ENCODE data around the gene KRTAP5-6.
"Not testable (repeated sequence)": the region's sequence is repeated elsewhere in the genome, so short reads cannot be mapped to it uniquely, and the experiment has no call there.

KRTAP5-6 gene

DNA sequence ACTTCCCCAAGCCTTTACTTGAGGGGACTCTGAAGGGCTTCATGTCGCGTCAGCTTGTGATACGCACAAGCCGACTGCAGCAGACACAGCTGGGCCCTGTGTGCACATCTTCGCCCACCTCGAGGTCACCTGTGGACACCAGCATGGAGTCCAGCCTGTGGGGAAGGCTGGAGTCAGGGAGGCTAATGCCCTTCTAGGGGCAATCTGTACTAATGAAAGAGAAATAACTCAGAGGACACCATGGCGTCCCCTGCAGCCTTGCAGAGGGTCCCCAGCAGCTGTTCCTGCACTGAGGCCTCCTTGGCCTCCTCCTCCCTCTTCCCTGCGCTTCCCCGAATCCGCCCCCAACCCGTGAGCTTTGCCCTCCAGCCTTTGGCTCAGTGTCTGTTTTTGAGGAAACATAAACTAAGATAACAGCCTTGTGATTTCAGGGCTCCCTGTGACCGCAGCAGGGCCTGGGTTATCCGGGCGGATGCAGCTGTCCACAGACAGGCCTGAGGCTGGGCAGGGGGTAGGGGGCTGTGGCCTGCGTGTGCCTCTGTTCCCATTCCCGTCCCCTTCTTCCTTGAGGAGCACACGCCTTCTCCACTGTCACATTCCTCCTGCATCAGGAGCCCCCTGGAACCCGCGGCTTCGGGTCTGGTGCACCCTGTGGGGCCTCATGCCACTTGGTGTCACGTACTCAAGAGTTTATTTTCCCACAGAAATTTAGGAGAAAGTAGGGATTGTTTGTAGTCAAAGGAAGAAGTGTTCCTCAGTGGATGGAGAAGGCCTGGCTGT lies 42.4 kb upstream of the KRTAP5-6 start:
- H3K4me1 ChIP-seq (ENCODE audit: control insufficient read depth, insufficient read depth, low read length), result no peaks in the 10 kb centered on the region

DNA sequence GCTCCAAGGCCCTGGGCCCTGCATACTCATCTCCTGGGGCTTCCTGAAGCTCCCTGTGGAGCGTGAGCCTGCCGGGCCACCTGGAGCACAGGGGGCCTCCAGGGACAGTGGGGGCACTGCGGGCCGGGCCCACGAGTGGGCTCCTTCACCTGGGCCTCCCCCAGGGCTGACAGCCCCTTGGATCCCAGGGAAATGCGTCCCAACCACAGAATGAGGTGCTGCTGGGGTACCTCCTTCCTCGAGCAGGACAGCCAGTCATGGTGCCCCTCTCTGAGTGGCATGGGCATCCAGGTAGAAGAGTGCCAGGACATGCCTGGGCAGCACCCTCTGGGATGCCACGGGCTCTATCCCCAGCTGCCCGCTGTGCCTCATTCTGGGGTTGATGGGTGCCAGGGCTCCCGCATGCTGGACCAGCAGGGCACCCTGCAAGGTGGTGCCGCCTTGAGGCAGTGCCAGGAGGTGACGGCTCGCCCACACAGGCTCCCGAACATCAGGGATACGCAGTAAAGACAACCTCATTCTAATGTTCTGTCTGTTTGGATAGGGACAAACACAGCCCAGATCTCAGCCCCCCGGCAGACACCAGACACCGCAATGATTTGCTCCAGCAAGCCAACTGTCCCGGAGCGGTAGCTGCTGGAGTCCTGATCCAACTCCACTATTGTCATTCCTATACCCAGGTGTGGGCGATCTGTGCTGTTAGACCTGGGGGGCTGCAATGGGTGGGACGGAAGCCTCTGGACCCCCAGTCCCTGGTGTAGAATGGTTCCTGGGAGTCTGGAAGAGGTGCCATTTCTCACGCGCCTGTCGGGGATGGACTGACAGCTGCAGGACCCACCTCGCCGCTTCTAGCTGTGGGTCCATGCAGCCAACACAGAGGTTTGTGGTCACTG lies 41.6 kb upstream of the KRTAP5-6 start:
- H3K36me3 ChIP-seq (ENCODE audit: control insufficient read depth, insufficient read depth, low read length), result no peaks in the 10 kb centered on the region
- no peak overlapping the region for H3K9ac ChIP-seq (ENCODE audit: low read length)
- H3K27ac ChIP-seq (ENCODE audit: low read depth, low read length), result no peak overlapping the region
- no peak overlapping the region for H3K4me3 ChIP-seq (ENCODE audit: low read length)
- peaks cover 9% of the 10 kb centered on the region for H3K27me3 ChIP-seq (ENCODE audit: control insufficient read depth, insufficient read depth, low read length)
- no peaks in the 10 kb centered on the region for H3K4me1 ChIP-seq (ENCODE audit: control insufficient read depth, insufficient read depth, low read length)

More for the DNA sequence above, 42.4 kb upstream of the KRTAP5-6 start:
- Histone ChIP-seq H3K36me3 (ENCODE audit: control insufficient read depth, insufficient read depth, low read length) (no peaks in the 10 kb centered on the region), H3K27me3 (ENCODE audit: control insufficient read depth, insufficient read depth, low read length) (peaks cover 9% of the 10 kb centered on the region), H3K4me3 (ENCODE audit: low read length) (no peak overlapping the region), H3K27ac (ENCODE audit: low read depth, low read length) (no peak overlapping the region), H3K9ac (ENCODE audit: low read length) (no peak overlapping the region)

DNA sequence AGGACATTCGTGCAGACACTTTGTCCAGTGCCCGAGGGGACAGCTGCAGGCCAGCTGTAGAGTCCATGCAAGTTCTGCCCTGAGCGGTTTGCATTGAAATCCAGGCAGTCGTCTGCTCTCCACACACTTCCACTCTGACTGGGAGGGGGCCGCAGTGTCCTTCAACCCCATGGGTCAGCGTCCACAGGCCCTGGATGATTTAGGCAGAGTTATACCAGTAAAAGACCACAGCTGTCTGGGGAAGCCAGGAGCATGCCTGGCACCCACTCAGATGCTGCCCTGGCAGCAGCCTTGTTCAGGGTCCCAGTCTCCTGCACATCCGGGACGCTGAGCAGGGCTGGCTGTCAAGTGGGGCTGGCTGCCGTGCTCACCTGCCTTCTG lies 40.9 kb upstream of the KRTAP5-6 start:
- Histone ChIP-seq H3K9ac (ENCODE audit: low read length) (no peak overlapping the region), H3K4me1 (ENCODE audit: control insufficient read depth, insufficient read depth, low read length) (no peaks in the 10 kb centered on the region), H3K4me3 (ENCODE audit: low read length) (no peak overlapping the region), H3K27me3 (ENCODE audit: control insufficient read depth, insufficient read depth, low read length) (peaks cover 9% of the 10 kb centered on the region), H3K27ac (ENCODE audit: low read depth, low read length) (no peak overlapping the region), H3K36me3 (ENCODE audit: control insufficient read depth, insufficient read depth, low read length) (no peaks in the 10 kb centered on the region)

DNA sequence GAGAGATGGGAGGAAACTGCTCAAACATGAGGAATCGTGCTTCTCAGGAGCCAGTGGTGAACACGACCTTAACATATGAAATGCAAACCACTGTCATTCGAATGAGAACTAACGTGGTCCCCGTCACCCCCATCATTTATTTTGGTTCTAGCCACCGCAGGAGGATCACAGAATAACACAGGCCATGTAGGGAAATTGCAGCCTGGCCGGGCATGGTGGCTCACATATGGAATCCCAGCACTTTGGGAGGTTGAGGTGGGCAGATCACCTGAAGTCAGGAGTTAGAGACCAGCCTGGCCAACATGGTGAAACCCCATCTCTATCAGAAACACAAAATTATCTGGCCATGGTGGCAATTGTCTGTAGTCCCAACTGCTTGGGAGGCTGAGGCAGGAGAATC lies 40.3 kb upstream of the KRTAP5-6 start:
- H3K4me3 ChIP-seq (ENCODE audit: low read length), result no peak overlapping the region
- no peak overlapping the region for H3K9ac ChIP-seq (ENCODE audit: low read length)
- peaks cover 9% of the 10 kb centered on the region for H3K27me3 ChIP-seq (ENCODE audit: control insufficient read depth, insufficient read depth, low read length)
- no peak overlapping the region for H3K27ac ChIP-seq (ENCODE audit: low read depth, low read length)
- H3K4me1 ChIP-seq (ENCODE audit: control insufficient read depth, insufficient read depth, low read length), result no peaks in the 10 kb centered on the region
- no peaks in the 10 kb centered on the region for H3K36me3 ChIP-seq (ENCODE audit: control insufficient read depth, insufficient read depth, low read length)

DNA sequence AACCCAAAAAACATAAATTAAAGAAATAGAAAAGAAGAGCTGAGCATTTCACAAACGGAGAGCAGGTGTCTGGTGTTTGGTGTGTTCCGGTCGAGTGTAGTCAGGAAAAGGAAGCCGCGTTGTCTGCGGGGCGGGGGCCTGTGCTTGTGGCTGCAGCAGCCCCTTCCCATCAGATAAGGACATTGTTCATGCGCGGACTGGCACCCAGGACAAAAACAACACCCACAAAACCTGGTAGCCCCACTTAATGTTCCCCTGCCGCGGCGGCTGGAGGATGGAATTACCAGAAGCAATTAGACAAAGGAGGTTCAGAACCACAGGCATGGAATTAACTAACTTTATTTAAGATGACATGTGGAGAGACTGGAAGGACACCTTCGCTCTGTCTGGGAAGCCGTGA lies 37.5 kb upstream of the KRTAP5-6 start:
- no peaks in the 10 kb centered on the region for H3K4me1 ChIP-seq (ENCODE audit: control insufficient read depth, insufficient read depth, low read length)
- peaks cover 3% of the 10 kb centered on the region for H3K27me3 ChIP-seq (ENCODE audit: control insufficient read depth, insufficient read depth, low read length)
- no peaks in the 10 kb centered on the region for H3K36me3 ChIP-seq (ENCODE audit: control insufficient read depth, insufficient read depth, low read length)
- no peak overlapping the region for H3K27ac ChIP-seq (ENCODE audit: low read depth, low read length)
- no peak overlapping the region for H3K9ac ChIP-seq (ENCODE audit: low read length)
- no peak overlapping the region for H3K4me3 ChIP-seq (ENCODE audit: low read length)

DNA sequence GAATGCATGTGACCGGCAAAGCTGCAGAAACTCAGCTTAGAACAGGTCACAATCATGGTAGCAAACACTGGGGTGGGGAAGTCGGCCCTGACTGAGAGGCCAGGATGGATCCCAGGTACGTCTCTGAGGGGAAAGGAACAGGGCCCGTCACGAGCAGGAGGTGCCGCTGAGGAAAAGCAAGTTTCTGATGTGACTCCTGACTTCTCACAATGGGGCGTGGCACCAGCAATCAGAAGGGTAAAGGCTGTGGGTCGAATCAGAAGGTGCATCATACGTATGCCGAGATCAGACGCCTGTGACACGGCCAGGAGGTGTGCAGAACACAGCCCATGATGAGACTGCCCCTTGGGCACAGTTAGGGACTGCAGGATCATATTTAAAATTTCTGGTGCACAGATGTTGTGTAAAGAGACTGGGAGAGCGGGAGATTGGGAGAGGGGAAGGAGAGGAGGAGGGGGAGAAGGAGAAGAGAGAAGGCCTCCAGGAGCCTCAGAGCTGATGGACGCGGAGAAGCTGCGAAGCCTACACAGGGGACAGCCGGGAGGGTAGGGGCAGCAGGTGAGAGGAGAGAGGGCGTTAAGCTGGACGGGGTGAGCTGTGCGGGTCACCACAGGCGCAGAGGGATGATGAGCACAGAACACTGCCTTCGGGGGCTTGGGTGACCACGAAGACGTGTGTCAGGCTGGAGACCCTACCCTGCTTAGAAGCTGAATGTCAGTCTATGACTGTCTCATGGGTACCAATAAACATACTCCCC lies 36.7 kb upstream of the KRTAP5-6 start:
- Histone ChIP-seq H3K9ac (ENCODE audit: low read length) (no peak overlapping the region), H3K27ac (ENCODE audit: low read depth, low read length) (no peak overlapping the region), H3K27me3 (ENCODE audit: control insufficient read depth, insufficient read depth, low read length) (no peaks in the 10 kb centered on the region), H3K36me3 (ENCODE audit: control insufficient read depth, insufficient read depth, low read length) (no peaks in the 10 kb centered on the region), H3K4me3 (ENCODE audit: low read length) (no peak overlapping the region), H3K4me1 (ENCODE audit: control insufficient read depth, insufficient read depth, low read length) (no peaks in the 10 kb centered on the region)

DNA sequence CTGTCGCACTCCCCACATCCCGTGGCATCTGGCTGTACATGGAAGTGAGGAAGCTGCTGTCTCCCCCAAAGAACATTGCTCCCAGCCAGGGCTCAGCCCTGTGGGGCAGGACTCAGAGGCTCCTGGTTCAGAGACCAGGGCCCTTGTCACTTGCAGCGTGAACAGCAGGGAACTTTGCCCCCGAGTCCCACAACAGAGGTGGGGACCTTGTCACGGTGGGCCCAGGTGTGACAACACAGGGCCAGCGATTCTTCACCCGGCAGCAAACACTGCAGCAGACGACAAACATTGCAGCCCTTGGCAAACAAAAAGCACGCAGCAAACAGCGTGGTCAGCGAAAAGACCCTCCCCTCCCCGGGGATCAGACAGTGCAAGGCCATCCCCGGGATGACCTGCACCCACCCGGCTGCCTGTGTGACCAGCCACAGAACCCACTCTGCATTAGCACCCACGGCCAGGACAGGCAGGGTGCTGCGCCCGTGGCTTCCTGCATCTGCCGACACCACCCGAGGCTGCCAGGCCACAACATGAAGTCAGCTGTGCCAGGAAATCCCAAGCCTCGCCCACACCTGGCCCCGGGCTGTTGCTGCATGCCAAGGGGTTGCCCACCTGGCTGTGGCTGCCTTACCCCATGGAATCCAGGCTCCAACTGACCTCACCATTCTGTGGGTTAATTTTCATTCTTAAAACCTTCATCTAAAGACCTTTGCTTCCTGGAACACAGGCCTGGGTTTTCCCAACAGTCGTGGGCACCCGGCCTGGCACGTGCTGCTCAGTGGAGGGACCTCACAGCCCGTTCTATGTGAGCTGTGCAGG lies 35.3 kb upstream of the KRTAP5-6 start:
- not testable (repeated sequence) for H3K4me3 ChIP-seq (ENCODE audit: low read length); H3K36me3 ChIP-seq (ENCODE audit: control insufficient read depth, insufficient read depth, low read length); H3K27ac ChIP-seq (ENCODE audit: low read depth, low read length); H3K4me1 ChIP-seq (ENCODE audit: control insufficient read depth, insufficient read depth, low read length); H3K27me3 ChIP-seq (ENCODE audit: control insufficient read depth, insufficient read depth, low read length); H3K9ac ChIP-seq (ENCODE audit: low read length)

DNA sequence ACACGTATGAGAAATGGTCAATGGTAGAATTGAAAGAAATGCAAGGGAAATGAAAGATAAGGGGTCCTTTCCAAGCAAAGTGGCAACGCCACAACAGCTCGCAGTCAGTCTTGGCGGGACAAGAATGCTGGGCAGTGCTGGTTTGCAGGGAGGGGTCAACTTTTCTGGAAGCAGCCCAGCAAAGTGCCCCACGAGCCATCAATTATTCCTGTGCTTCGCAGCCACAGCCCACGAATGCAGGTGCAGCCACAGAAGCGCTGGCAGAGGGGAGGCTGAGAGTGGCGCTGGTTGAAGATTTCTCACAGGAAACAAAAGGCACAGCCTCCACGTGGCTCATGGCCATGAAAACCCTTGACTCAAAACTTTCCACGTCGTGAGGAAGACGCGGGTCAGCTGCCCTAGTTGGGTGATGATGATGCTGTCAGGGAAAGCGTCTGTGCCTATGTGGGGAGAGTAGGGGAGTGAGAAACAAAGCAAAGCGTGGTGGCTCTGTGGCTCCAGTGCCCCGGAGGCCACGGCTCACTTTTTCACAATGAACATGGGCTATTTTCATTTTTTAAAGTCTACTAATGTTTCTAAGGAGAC lies 34.2 kb upstream of the KRTAP5-6 start:
- not testable (repeated sequence) for H3K27ac ChIP-seq (ENCODE audit: low read depth, low read length); H3K27me3 ChIP-seq (ENCODE audit: control insufficient read depth, insufficient read depth, low read length); H3K4me3 ChIP-seq (ENCODE audit: low read length); H3K36me3 ChIP-seq (ENCODE audit: control insufficient read depth, insufficient read depth, low read length); H3K9ac ChIP-seq (ENCODE audit: low read length); H3K4me1 ChIP-seq (ENCODE audit: control insufficient read depth, insufficient read depth, low read length)

DNA sequence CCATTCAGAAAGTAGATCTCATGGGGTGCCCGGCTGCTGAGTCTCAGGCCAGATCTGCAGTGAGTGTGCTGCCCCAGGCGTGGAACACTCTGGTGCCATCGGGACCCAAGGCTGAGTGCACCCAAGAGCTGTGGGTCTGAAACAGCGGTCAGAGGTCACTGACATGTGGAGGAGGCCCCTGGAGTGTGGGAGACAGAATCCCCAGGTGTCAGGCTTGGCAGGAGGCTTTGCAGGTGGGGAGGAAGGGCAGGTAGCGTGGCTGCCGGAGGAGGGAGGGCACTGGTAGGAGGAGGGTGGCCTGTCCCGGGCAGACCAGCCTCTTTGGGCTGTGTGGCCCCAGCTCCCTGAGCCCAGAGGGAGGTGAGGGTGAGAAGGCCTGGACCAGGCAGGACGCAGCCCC lies 31.7 kb upstream of the KRTAP5-6 start:
- Histone ChIP-seq H3K27ac (ENCODE audit: low read depth, low read length) (no peak overlapping the region), H3K9ac (ENCODE audit: low read length) (no peak overlapping the region), H3K27me3 (ENCODE audit: control insufficient read depth, insufficient read depth, low read length) (no peaks in the 10 kb centered on the region), H3K4me1 (ENCODE audit: control insufficient read depth, insufficient read depth, low read length) (no peaks in the 10 kb centered on the region), H3K36me3 (ENCODE audit: control insufficient read depth, insufficient read depth, low read length) (no peaks in the 10 kb centered on the region), H3K4me3 (ENCODE audit: low read length) (no peak overlapping the region)

DNA sequence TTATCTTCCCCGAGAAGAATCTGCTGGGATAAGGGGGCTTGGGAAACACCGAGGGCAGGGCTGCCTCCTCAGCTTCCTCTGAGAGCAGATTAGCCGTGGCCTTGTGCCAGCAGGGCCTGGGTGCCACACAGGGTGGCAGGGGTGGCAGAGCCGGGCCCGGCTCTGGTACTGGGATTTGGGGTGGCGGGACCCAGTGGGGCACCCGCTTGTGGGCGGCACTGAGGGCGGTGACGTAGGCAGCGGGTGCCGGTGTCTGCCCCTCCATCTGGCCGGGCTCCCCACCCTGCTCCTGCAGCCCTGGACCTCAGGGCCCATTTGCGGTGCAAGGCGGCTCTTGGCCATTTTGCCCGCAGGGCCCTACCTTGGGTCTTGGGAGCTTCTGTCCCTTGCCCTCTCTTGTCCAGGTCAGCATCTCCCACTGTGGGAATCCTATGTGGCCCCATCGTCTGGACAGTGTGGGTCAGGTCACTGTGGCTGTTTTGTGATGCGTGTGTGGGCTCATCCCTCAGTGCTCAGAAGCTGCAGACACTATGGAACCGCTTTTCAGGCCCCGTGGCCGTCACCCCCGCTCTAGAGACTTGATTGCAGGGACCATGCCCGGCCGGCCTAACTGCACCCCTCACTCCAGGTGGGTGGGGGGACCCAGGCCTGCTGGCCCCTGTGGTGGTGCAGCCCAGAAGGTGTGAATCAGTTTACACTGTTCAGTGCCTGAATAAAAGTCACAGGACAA lies 29.7 kb upstream of the KRTAP5-6 start:
- no peak overlapping the region for H3K4me3 ChIP-seq (ENCODE audit: low read length)
- H3K27ac ChIP-seq (ENCODE audit: low read depth, low read length), result no peak overlapping the region
- H3K27me3 ChIP-seq (ENCODE audit: control insufficient read depth, insufficient read depth, low read length), result no peaks in the 10 kb centered on the region
- no peak overlapping the region for H3K9ac ChIP-seq (ENCODE audit: low read length)
- no peaks in the 10 kb centered on the region for H3K36me3 ChIP-seq (ENCODE audit: control insufficient read depth, insufficient read depth, low read length)
- no peaks in the 10 kb centered on the region for H3K4me1 ChIP-seq (ENCODE audit: control insufficient read depth, insufficient read depth, low read length)

DNA sequence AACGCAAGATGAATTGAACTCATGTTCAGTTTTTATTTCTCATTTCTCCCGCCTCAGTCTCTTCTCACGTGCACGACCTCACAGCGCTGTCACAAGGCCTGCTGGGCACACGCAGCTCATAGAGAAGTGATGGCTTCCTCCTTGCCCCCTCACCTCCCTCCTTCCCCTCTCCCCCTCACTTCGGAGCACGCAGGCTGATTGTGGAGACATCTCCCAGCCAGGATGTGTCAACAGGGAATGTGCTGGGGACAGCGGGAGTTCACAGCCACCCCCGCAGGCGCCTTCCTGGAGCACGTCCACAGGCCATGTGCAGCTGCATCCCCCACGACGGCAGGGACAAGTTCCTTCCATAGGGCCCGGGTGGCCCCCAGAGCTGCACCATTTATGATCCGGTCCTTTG lies 29.1 kb upstream of the KRTAP5-6 start:
- Histone ChIP-seq H3K4me3 (ENCODE audit: low read length) (no peak overlapping the region), H3K4me1 (ENCODE audit: control insufficient read depth, insufficient read depth, low read length) (no peaks in the 10 kb centered on the region), H3K27ac (ENCODE audit: low read depth, low read length) (no peak overlapping the region), H3K27me3 (ENCODE audit: control insufficient read depth, insufficient read depth, low read length) (no peaks in the 10 kb centered on the region), H3K36me3 (ENCODE audit: control insufficient read depth, insufficient read depth, low read length) (no peaks in the 10 kb centered on the region), H3K9ac (ENCODE audit: low read length) (no peak overlapping the region)
